SK-N-SH (cell line): ENCODE measurements around the gene PKDCC. TPM values are rescaled to one million over a fixed set of nuclear protein-coding genes. Genes with fewer than 3 reads are reported as not detected.

Source experiments
- CTCF ChIA-PET: fragments of 300-600, 350-600 bp; formaldehyde crosslinking; extraction: SDS; loops from one replicate; lab custom pipeline; 2021; lab: Yijun Ruan, JAX
- POLR2A ChIA-PET: fragments of 350-600 bp; sonication (Branson Sonifier 250); formaldehyde crosslinking; extraction: SDS; loops from one replicate; lab custom pipeline; 2020; ENCODE audit warnings: antibody characterized with exemption, inconsistent platforms; lab: Yijun Ruan, JAX
- DNase-seq: peaks from one replicate; pipeline ENCODE4 v3.0.0; 2012
- H2AFZ ChIP-seq: fragments of 200-600 bp; sonication (generic); 2 replicates; pipeline ENCODE4 v1.8.1; 2016; ENCODE audit warnings: antibody characterized with exemption, mild to moderate bottlenecking, low read depth
- H3F3A ChIP-seq: fragments of 200-600 bp; sonication (generic); replicated peaks from 2 replicates; pipeline ENCODE3; 2016; ENCODE audit warnings: antibody characterized with exemption, mild to moderate bottlenecking; ENCODE audit not compliant: insufficient read depth
- H3K27ac ChIP-seq, 2 experiments: fragments of 200-500 bp in 1 of 2; fragments of 200-600 bp in 1 of 2; sonication (Bioruptor generic) in 1 of 2; sonication (generic), shearing (Covaris generic) in 1 of 2; 2 replicates each; pipeline versions ENCODE4 v1.5.1 to v1.6.1; 2014 to 2016; ENCODE audit warnings: low read depth in 2 of 2, inconsistent platforms in 1 of 2, low read length in 1 of 2, mild to moderate bottlenecking in 1 of 2, mixed read lengths in 1 of 2
- H3K27me3 ChIP-seq: fragments of 200-600 bp; sonication (generic), shearing (Covaris generic); 2 replicates; pipeline ENCODE4 v1.6.1; 2016; ENCODE audit warnings: mixed run types; ENCODE audit not compliant: insufficient read depth
- H3K36me3 ChIP-seq, 2 experiments: fragments of 200-500 bp in 1 of 2; fragments of 200-600 bp in 1 of 2; sonication (Bioruptor generic) in 1 of 2; sonication (generic) in 1 of 2; replicated peaks in 1 of 2; 2 replicates each; pipeline versions ENCODE3 to v1.5.1; 2014 to 2016; ENCODE audit warnings: low read length in 1 of 2, mild to moderate bottlenecking in 1 of 2; ENCODE audit not compliant: insufficient read depth in 2 of 2, control insufficient read depth in 1 of 2
- H3K4me1 ChIP-seq, 2 experiments: fragments of 200-500 bp in 1 of 2; fragments of 200-600 bp in 1 of 2; sonication (Bioruptor generic) in 1 of 2; sonication (generic), shearing (Covaris generic) in 1 of 2; 2 replicates each; pipeline versions ENCODE4 v1.5.1 to v1.6.1; 2014 to 2016; ENCODE audit warnings: low read depth in 1 of 2, low read length in 1 of 2, mixed run types in 1 of 2; ENCODE audit not compliant: insufficient read depth in 2 of 2, control insufficient read depth in 1 of 2
- H3K4me2 ChIP-seq: fragments of 200-600 bp; sonication (generic), shearing (Covaris generic); 2 replicates; pipeline ENCODE4 v1.6.1; 2017; ENCODE audit warnings: mixed run types
- H3K4me3 ChIP-seq, 2 experiments: fragments of 200-500 bp in 1 of 2; fragments of 200-600 bp in 1 of 2; sonication (Bioruptor generic) in 1 of 2; sonication (generic), shearing (Covaris generic) in 1 of 2; 2 replicates each; pipeline versions ENCODE4 v1.5.1 to v1.8.1; 2014 to 2016; ENCODE audit warnings: low read depth in 2 of 2, inconsistent platforms in 1 of 2, low read length in 1 of 2, mild to moderate bottlenecking in 1 of 2, mixed read lengths in 1 of 2, moderate library complexity in 1 of 2
- H3K79me2 ChIP-seq: fragments of 200-600 bp; sonication (generic); 2 replicates; pipeline ENCODE4 v1.8.1; 2017; ENCODE audit warnings: mild to moderate bottlenecking; ENCODE audit not compliant: insufficient read depth
- H3K9ac ChIP-seq: fragments of 200-600 bp; sonication (generic); 2 replicates; pipeline ENCODE4 v1.6.1; 2017; ENCODE audit warnings: mixed run types
- H3K9me2 ChIP-seq: fragments of 200-600 bp; sonication (generic); 2 replicates; pipeline ENCODE4 v1.6.1; 2017; ENCODE audit warnings: mixed run types
- H3K9me3 ChIP-seq: fragments of 200-600 bp; sonication (generic); 2 replicates; pipeline ENCODE4 v1.6.1; 2017; ENCODE audit warnings: mixed run types, mild to moderate bottlenecking, moderate library complexity
- H4K20me1 ChIP-seq: fragments of 200-600 bp; sonication (generic); 2 replicates; pipeline ENCODE4 v1.6.1; 2017; ENCODE audit warnings: mild to moderate bottlenecking, mixed run types; ENCODE audit not compliant: insufficient read depth
- CTCF ChIP-seq: fragments of 200-600 bp; sonication (generic); IDR thresholded peaks from 2 replicates; pipeline ENCODE4 v1.6.1; 2017; ENCODE audit warnings: antibody characterized with exemption, mild to moderate bottlenecking, moderate library complexity
- FOSL2 ChIP-seq: IDR thresholded peaks from 2 replicates; pipeline ENCODE4 v1.4.0; 2012; ENCODE audit warnings: low read depth, mild to moderate bottlenecking, moderate library complexity, borderline replicate concordance
- MEF2A ChIP-seq: IDR thresholded peaks from 2 replicates; pipeline ENCODE4 v1.4.0; 2012; ENCODE audit warnings: low read depth, borderline replicate concordance
- MXI1 ChIP-seq: IDR thresholded peaks from 2 replicates; pipeline ENCODE4 v1.6.1; 2012; ENCODE audit warnings: mild to moderate bottlenecking, low read depth, low read length, improper control_type of control experiment
- NFIC ChIP-seq: IDR thresholded peaks from 2 replicates; pipeline ENCODE4 v1.4.0; 2012; ENCODE audit warnings: borderline replicate concordance
- POLR2AphosphoS5 ChIP-seq: IDR thresholded peaks from 2 replicates; pipeline ENCODE4 v1.6.1; 2012; ENCODE audit warnings: low read depth, low read length
- RAD21 ChIP-seq: IDR thresholded peaks from 2 replicates; pipeline ENCODE4 v1.6.1; 2012; ENCODE audit warnings: mild to moderate bottlenecking, low read length
- RCOR1 ChIP-seq: fragments of 150-350 bp; IDR thresholded peaks from 2 replicates; pipeline ENCODE4 v1.6.1; 2017; ENCODE audit warnings: antibody characterized with exemption, low read length
- REST ChIP-seq: IDR thresholded peaks from 2 replicates; pipeline ENCODE4 v1.6.1; 2012; ENCODE audit warnings: mild to moderate bottlenecking, low read depth, low read length, moderate library complexity
- RFX5 ChIP-seq: IDR thresholded peaks from 2 replicates; pipeline ENCODE4 v1.6.1; 2012; ENCODE audit warnings: mild to moderate bottlenecking, improper control_type of control experiment, low read length
- RXRA ChIP-seq: IDR thresholded peaks from 2 replicates; pipeline ENCODE4 v1.4.0; 2012; ENCODE audit warnings: low read depth, mild to moderate bottlenecking, borderline replicate concordance
- SMC3 ChIP-seq: IDR thresholded peaks from 2 replicates; pipeline ENCODE4 v1.6.1; 2012; ENCODE audit warnings: low read depth, low read length, improper control_type of control experiment
- TAF1 ChIP-seq: IDR thresholded peaks from 2 replicates; pipeline ENCODE4 v1.6.1; 2012; ENCODE audit warnings: low read depth, mild to moderate bottlenecking, low read length, moderate library complexity, borderline replicate concordance
- TEAD4 ChIP-seq: IDR thresholded peaks from 2 replicates; pipeline ENCODE4 v1.4.0; 2012; ENCODE audit warnings: mild to moderate bottlenecking, borderline replicate concordance; ENCODE audit not compliant: insufficient read depth
- WGBS: methylation state at CpG from one replicate; pipeline ENCODE4 v1.1.6; 2017; ENCODE audit warnings: low lambda C conversion rate; 5-methylcytosine and 5-hydroxymethylcytosine counted together
- polyA plus RNA-seq, 3 experiments: library from polyadenylated mRNA; depleted of rRNA; stranded (reverse); fragments of >200 nt; gene quantifications; 2 replicates each; pipeline ENCODE4 v1.2.3, GENCODE V29; 2012
- TF ChIP-seq, protein P1 (sequence below): IDR thresholded peaks from 2 replicates; pipeline ENCODE4 v1.4.0; 2012; ENCODE audit warnings: low read depth, borderline replicate concordance
- TF ChIP-seq, protein P2 (sequence below): IDR thresholded peaks from 2 replicates; pipeline ENCODE4; 2012

PKDCC gene
- polyA plus RNA-seq, 1 of the 3 experiments (the other 2 are of a cell fraction) = 16.0 TPM

GRCh38 chr2:42012651-42013050 is 35.2 kb upstream of the PKDCC start:
- Histone ChIP-seq H3K9me3 (no peaks in the 10 kb centered on the region), H3K27ac (no peak overlapping the region), H3K9me2 (no peaks in the 10 kb centered on the region), H3K36me3 (no peaks in the 10 kb centered on the region), H3K9ac (no peak overlapping the region), H3K4me1 (peaks cover 3 to 11% of the 10 kb centered on the region in 2 experiments; a peak in 2 of 4 replicates), H2AFZ (no peak overlapping the region), H3K79me2 (no peaks in the 10 kb centered on the region), H3K27me3 (no peaks in the 10 kb centered on the region), H3F3A (no peaks in the 10 kb centered on the region), H3K4me2 (no peak overlapping the region), H4K20me1 (no peaks in the 10 kb centered on the region), H3K4me3 (no peak overlapping the region)
- TF ChIP-seq RFX5 (no peak), CTCF (peak; percentile 33), REST (no peak), RAD21 (peak; percentile 29; the same call in 1 of the 2 replicates)
- POLR2A ChIA-PET = no interaction called here
- DNase-seq = no peak
- CTCF ChIA-PET = interaction anchor here (0.5 to 1.8 kb wide), 5 partner anchors 13 to 135 kb away, joined by 3 to 5 read pairs (median 4); no protein-coding TSS in a partner anchor

GRCh38 chr2:42013409-42013808 is 34.4 kb upstream of the PKDCC start:
- WGBS = 53% methylated on average over 2 of the region's 2 CpGs
- ChIA-PET POLR2A (no interaction called here), CTCF (interaction anchor here (1.1 to 1.8 kb wide), 2 partner anchors 28 to 31 kb away, joined by 3 to 5 read pairs; no protein-coding TSS in a partner anchor)
- H3K4me3 ChIP-seq = no peak overlapping the region
- H3K27ac ChIP-seq = no peak overlapping the region
- H3K27me3 ChIP-seq = no peaks in the 10 kb centered on the region
- no peaks in the 10 kb centered on the region for H3K79me2 ChIP-seq
- H4K20me1 ChIP-seq = no peaks in the 10 kb centered on the region
- H3K36me3 ChIP-seq = no peaks in the 10 kb centered on the region
- H3K9me3 ChIP-seq = no peaks in the 10 kb centered on the region
- H3K9me2 ChIP-seq = no peaks in the 10 kb centered on the region
- no peak for DNase-seq
- H3K4me2 ChIP-seq = no peak overlapping the region
- peaks cover 3 to 11% of the 10 kb centered on the region in 2 experiments; a peak in 2 of 4 replicates for H3K4me1 ChIP-seq
- no peaks in the 10 kb centered on the region for H3F3A ChIP-seq
- no peak overlapping the region for H2AFZ ChIP-seq
- no peak overlapping the region for H3K9ac ChIP-seq
- TF ChIP-seq, protein P1, sequence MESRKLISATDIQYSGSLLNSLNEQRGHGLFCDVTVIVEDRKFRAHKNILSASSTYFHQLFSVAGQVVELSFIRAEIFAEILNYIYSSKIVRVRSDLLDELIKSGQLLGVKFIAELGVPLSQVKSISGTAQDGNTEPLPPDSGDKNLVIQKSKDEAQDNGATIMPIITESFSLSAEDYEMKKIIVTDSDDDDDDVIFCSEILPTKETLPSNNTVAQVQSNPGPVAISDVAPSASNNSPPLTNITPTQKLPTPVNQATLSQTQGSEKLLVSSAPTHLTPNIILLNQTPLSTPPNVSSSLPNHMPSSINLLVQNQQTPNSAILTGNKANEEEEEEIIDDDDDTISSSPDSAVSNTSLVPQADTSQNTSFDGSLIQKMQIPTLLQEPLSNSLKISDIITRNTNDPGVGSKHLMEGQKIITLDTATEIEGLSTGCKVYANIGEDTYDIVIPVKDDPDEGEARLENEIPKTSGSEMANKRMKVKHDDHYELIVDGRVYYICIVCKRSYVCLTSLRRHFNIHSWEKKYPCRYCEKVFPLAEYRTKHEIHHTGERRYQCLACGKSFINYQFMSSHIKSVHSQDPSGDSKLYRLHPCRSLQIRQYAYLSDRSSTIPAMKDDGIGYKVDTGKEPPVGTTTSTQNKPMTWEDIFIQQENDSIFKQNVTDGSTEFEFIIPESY = no peak
- TF ChIP-seq NFIC (no peak), MXI1 (no peak), FOSL2 (no peak), MEF2A (no peak), TEAD4 (no peak), TAF1 (no peak), POLR2AphosphoS5 (no peak), SMC3 (no peak), RCOR1 (no peak), RFX5 (no peak), RXRA (no peak), CTCF (no peak), RAD21 (no peak)
- TF ChIP-seq, protein P2, sequence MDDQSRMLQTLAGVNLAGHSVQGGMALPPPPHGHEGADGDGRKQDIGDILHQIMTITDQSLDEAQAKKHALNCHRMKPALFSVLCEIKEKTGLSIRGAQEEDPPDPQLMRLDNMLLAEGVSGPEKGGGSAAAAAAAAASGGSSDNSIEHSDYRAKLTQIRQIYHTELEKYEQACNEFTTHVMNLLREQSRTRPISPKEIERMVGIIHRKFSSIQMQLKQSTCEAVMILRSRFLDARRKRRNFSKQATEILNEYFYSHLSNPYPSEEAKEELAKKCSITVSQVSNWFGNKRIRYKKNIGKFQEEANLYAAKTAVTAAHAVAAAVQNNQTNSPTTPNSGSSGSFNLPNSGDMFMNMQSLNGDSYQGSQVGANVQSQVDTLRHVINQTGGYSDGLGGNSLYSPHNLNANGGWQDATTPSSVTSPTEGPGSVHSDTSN = no peak
